AG08396 (cell line): Measurements from ENCODE around the gene HELB.

Experiments
- DNase-seq: peaks from one replicate; pipeline ENCODE4 v3.0.0; 2012; ENCODE audit warnings: low spot score, mixed read lengths

Gene HELB

GRCh38 chr12:66365718-66366490 is 63.6 kb downstream of the HELB start:
- DNase-seq, result peak; percentile 21

- no peak for DNase-seq
These were observed 64.8 kb downstream of the HELB start for GRCh38 chr12:66367015-66367667.

- DNase-seq, result no peak
These were observed 69.7 kb downstream of the HELB start for GRCh38 chr12:66371982-66372381.

GRCh38 chr12:66375560-66375959 is 73.3 kb downstream of the HELB start:
- DNase-seq, result no peak

- no peak for DNase-seq
These were observed 77.3 kb downstream of the HELB start for GRCh38 chr12:66379616-66380015.

GRCh38 chr12:66380769-66381535 is 78.7 kb downstream of the HELB start:
- no peak for DNase-seq

- DNase-seq, result no peak
These were observed 84.8 kb downstream of the HELB start for GRCh38 chr12:66387117-66387516.
